GM21529 (cell line): ENCODE measurements around the gene PLIN5.

Experiments used
- ATAC-seq: cut with Tn5 transposase; IDR thresholded peaks from one replicate; pipeline ENCODE4 v1.9.1; 2021; ENCODE audit not compliant: unreplicated experiment

Gene PLIN5

DNA sequence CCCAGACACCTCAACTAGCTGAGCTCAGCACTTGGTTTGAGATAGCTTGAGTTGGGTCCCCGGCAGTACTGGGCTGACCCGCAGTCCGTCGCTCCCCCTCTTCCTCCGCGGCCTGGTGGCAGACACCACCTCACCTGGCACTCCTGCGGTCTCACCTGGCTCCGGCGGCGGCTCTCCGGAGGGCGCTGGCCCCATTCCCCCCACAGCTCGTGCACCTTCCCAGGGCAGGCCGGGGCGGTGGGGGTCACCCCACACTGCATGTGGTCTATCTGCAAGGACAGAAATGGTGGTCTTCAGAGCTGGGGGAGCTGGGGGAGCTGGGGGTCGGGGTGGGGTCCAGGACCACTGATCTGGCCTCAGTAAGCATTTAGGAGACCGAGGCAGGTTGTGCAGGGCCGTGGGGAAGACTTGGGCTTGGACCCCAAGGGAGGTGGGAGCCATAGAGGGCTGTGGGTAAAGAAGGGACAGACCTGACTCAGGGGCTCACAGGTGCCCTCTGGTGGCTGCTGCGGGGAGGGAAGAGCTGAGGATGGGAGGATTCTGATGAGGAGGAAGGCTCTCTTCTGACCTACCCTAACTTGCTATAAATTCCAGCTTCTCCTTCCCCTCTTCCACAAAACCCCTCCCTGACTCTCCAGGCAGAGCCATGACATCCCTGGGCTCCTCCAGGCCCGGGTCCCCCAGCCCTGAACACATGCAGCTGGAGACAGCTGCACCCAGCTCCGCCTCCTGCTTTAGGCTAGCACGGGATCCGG, 10.0 kb downstream of the PLIN5 start:
- no peak for ATAC-seq

DNA sequence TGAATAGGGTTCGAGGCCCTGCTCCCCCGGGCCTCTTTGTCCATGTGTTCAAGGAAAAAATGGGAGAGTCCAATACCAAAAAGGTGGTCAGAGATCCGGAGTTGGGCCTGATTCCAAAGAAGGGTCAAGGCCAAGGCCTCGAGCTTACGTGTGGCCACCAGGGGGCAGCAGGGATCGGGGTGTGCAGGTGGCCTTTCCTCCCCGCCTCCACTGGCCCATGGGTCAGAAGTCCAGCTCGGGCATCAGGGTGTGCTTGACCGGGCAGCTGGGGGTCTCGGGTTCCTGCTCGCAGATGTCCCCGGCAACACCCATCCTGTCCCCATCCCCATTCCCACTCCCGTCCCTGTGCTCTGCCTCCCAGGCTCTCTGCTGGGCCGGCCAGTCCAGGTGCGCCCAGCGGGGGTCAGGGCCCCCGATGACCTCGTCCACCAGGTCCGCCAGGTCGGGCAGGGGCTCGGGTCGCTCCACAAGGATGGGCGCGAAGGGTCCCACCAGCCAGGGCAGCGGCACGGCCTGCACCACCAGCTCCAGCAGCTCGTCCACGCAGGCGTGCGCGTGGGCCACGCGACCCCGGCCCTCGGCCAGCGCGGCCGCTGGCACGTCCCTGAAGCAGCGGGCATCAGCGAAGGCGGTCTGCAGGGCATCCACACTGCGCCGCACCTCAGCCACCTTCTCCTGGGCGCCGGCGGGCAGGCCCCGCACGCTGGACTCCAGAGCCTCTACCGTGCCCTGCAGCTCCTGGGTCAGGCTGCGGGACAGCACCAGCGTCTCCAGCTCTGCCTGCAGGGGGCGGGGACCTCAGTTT, 11.5 kb downstream of the PLIN5 start:
- no peak for ATAC-seq

DNA sequence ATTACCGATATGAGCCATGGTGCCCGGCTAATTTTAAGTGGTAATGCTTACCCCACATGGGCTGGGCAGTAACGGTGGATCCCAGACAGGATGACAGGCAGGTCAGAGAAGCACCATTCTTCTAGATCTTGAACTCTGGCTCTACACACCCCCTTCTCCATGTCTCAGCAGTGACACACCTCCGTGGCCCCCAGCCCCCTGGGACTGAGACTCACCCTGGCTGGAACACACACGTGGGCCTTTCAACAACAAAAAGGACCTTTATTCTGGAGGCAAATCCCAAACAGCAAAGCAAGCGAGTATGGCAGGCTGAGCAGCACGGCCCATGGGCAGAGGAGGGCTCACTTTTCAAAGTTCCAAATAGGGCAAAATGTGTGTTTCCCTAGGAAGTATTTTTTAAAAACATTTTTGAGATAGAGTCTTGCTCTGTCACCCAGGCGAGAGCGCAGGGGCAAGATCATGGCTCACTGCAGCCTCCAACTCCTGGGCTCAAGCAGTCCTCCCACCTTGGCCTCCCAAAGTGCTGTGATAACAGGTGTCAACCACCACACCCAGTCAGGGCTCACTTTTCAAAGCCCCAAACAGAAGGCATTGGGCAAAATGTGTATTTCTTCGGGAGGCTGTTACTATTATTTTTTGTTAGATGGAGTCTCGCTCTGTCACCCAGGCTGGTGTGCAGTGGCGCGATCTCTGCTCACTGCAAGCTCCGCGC, 12.6 kb downstream of the PLIN5 start:
- no peak for ATAC-seq

DNA sequence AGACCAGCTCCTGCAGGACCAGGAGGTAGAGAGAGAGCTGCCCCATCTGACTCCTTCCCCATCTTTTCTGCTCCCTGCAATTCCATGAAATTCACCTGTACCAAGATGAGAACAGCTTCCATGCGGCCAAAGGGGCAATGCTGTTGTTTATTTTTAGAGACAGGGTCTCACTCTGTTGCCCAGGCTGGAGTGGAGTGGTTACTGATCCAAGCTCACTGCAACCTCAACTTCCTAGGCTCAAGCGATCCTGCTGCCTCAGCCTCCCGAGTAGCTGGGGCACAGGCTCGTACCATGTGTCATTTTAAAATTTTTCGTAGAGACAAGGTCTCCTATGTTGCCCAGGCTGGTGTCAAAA, 13.2 kb downstream of the PLIN5 start:
- no peak for ATAC-seq

DNA sequence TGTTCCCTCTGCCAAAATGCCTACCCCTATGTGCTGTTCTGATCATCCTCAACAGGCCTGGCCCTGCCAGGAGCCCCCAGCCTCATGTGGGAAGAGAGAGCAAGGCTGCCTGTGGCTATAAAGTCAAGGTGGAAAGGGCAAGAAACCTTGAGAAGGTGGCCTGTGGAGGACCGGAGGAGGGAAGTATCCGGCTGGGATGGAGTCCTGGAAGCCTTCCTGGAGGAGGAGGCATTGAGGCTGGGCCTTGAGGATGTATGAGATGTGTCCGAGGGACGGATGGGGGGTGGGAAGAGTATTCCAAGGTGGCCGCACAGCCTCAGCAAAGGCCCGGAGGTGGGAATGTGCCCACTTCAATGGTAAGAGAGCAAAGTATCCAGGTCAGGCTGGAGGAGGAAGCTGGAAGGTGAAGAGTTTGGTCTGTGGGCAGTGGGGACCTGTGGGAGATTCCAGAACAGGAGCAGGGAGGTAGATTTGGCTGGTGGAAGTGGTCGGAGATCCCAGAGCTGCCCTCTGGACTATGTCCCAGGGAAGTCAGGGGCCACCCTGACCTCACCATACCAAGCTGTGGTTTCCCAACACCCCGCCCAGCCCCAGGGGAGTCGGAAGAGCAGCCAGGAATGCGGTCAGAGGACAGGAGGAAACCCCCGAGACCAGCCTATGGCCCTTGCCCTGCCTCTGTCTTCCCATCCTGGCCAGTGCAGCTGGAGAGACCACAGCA, 13.7 kb downstream of the PLIN5 start:
- ATAC-seq = no peak

DNA sequence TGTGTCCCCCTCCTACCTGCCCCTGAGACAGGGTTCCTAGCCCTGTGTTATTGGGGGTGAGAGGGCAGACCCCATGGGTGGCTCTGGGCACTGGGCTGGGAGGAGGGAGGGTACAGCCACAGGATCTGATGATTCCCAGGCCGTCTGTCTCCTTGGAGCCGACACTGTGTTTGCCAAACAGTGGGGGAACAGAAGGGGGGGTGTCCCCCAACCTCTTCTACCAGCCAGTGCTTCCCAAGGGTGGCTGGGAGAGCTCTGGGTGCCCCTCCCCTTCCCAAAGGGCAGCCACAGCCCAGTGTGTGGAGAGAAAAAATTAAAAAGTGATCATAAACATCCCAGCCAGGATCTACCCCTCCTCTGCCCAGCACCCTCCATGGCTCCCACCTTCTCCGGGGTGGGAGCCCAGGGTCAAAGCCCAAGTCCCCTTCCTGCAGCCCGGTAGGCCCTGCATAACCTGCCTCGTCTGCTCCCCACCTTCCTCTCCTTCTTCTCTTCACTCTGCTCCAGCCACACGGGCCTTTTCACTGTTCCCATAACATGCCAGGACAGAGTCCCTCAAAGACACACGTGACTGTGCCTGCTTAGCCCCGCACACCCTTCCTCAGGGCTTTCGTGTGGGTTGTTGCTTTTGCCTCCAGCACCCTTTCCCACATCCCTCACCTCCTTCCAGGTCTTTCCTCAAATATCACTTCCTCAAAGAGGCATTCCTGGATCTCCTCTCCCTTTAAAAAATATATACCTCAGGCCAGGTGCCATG, 15.3 kb downstream of the PLIN5 start:
- ATAC-seq = no peak

DNA sequence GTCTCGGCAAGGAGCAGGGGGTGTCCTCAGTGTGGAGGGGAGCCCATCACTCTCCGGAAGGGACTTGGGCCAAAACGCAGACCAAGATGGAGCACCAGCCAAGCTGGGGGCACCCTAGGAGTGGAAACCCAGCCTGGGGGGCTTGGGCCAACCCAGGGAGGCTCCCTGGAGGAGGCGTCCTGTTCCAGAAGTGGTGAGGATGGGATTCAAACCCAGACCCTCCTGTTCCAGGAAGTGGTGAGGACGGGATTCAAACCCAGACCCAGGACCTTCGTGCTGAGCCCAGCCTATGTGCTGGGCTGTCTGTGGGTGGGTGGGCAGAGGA, 15.9 kb downstream of the PLIN5 start:
- no peak for ATAC-seq

DNA sequence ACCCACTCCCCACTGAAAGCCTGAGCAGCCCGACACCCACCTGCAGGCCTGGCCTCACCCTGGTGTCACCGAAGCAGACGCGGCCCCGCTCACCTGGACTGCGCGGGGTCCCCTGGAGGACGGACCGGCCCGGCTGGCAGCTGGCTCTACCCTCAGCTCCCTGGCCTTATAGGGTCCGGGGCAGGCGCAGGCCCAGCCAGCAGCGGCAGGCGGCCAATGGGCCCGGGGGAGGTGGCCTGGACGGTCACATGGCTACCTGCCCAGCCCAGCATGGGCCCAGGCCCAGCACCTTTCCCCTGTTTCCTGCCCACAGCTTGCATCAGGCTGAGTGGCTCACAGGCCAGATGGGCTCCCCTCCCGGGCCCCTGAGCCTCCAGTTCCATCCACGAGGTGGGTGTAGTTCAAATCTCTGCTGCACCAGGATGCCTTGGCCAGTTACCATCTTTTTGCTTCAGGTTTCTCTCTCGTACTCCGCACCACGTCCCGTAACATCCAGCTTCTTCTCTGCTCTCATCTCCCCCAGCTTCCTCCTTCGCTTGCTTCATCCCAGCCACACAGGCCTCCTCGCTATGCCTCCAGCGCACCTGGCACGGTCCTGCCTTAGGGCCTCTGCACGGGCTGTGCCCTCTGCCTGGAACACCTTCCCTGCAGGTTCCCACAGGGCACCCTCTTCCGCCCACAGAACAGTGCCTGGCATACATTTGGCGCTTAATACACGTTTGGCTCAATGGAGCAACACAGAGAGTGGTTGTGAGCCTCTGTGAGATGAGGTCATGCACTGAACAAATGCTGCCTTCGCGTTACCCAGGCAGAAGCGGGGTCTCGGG, 16.5 kb downstream of the PLIN5 start, which contains the start of gene PLIN4:
Gene PLIN4 (minus strand): TSS at position 142 of the 827 bp plus-strand sequence. CDS start 214 bp downstream, outside the sequence.
- no peak for ATAC-seq

DNA sequence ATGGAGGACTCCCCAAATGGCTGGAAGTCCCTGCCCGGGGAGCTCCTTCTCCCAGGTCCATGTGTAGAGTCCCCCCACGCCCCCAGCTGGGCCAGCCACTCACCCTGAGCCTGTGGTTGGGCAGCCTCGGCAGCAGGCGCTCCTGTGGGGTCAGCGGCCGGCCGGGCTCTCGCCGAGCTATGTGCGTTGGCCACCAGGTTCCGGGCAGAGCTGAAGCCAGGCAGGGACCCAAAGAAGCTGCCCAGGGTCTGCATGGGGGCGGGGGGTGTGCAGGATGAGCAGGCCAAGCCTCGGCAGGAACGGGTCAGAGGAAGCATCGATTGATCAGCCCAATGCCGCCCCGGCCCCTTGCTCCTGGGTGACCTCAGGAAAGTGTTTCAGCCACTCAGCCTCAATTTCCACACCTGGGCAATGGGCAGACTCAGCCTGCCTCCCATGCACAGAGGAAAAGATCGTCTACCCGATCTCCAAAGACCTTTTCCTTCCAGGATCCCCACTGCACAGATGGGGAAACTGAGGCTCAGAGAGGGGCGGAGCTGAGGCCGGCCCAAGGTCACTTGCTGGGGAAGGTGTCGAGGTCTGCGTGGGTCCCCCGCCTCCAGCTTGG, 17.5 kb downstream of the PLIN5 start:
- no peak for ATAC-seq

DNA sequence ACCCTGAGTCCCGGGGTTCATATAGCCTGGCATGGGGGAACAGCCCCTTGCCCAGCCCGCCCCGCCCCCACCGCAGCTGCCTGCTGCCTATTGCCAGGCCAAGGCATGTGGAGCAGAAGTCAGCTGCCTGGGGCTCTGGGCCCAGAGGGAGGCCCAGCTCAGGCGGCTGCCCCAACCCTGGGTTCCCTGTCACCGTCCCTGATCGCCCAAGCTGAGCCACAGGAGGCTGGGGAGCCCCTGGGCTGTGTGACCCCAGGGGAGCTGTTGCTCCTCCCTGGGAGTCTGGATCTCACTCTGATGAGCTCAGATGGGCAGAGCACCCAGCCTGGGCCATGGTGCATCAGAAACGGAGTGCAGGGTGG, 18.1 kb downstream of the PLIN5 start:
- ATAC-seq = no peak

DNA sequence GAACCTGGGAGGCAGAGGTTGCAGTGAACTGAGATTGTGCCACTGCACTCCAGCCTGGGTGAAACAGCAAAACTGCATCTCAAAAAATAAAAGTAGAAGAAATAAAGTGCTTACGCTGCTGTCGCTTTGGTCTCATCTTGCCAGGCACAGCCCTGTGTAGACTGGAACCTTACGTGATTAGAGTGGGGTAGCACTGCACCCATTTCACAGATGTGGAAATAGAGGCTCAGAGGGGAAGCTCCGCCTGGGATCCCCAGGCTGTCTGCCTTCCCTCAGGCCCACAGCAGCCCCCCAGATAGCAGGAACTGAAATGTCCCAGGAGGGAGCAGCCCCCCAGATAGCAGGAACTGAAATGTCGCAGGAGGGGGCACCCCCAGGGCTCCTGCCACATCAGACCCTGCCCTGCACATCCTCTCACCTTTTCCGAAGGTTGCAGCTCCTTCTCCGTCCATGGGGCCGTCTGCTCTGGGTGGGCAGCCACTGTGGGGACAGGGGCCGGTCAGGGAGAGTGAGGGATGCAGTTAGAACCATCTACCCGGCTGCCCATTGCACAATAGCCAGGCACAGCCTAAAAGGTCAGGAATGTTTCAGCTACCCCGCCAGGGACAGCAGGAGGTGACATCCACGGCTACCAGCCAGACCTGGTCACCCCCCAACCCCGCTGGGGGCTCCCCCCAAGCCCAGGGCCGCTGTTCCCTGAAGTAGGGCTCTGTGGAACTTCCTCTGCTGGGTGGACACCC, 18.7 kb downstream of the PLIN5 start:
- no peak for ATAC-seq

DNA sequence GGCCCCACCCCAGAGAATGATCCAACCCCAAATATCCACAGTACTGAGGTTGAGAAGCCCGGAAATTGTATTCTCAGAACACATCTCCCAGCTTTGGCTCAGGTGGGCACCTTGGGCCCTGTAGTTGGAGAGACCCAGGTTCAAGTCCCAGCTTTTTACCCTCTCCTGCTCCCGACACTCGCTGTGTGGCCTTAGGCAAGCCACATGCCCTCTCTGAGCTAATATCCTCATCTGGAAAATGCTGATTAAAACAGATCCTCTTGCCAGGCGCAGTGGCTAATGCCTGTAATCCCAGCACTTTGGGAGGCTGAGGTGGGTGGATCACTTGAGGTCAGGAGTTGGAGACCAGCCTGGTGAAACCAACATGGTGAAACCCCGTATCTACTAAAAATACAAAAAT, 19.3 kb downstream of the PLIN5 start:
- ATAC-seq = no peak

DNA sequence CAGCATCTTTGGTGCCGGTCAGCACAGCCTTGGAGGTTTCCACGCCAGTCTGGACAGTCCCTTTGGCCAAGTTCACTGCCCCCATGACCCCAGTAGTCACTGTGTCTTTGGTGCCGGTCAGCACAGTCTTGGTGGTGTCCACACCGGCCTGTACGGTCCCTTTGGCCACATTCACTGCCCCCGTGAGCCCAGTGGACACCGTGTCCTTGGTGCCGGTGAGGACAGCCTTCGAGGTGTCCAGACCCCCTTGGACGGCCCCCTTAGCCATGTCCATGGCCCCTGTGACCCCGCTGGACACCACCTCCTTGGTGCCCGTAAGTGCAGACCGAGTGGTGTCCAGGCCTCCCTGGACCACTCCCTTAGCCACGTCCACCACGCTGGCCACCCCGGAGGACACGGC, 21.8 kb downstream of the PLIN5 start:
- ATAC-seq = no peak

DNA sequence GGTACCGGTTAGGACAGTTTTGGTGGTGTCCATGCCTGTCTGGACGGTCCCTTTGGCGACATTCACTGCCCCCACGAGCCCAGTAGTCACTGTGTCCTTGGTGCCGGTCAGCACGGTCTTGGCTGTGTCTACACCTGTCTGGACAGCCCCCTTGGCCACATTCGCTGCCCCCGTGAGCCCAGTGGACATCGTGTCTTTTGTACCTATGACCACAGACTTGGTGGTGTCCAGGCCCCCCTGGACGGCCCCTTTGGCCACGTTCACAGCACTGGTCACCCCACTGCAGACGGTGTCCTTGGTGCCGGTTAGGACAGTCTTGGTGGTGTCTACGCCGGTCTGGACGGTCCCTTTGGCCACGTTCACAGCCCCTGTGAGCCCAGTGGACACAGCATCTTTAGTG, 23.0 kb downstream of the PLIN5 start:
- ATAC-seq = no peak

DNA sequence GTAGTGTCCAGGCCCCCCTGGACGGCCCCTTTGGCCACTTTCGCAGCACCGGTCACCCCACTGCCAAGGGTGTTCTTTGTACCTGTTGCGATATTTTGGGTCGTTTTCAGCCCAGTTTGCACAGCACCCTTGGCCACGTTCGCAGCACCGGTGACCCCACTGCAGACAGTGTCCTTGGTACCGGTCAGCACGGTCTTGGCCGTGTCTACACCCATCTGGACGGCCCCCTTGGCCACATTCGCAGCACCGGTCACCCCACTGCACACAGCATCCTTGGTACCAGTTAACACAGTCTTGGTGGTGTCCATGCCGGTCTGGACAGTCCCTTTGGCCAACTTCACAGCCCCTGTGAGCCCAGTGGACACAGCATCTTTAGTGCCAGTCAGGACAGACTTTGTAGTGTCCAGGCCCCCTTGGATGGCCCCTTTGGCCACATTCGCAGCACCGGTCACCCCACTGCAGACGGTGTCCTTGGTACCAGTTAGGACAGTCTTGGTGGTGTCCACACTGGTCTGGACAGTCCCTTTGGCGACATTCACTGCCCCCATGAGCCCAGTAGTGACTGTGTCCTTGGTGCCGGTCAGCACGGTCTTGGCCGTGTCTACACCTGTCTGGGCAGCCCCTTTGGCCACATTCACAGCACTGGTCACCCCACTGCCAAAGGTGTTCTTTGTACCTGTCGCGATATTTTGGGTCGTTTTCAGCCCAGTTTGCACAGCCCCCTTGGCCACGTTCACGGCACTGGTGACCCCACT, 23.5 kb downstream of the PLIN5 start:
- ATAC-seq = no peak

DNA sequence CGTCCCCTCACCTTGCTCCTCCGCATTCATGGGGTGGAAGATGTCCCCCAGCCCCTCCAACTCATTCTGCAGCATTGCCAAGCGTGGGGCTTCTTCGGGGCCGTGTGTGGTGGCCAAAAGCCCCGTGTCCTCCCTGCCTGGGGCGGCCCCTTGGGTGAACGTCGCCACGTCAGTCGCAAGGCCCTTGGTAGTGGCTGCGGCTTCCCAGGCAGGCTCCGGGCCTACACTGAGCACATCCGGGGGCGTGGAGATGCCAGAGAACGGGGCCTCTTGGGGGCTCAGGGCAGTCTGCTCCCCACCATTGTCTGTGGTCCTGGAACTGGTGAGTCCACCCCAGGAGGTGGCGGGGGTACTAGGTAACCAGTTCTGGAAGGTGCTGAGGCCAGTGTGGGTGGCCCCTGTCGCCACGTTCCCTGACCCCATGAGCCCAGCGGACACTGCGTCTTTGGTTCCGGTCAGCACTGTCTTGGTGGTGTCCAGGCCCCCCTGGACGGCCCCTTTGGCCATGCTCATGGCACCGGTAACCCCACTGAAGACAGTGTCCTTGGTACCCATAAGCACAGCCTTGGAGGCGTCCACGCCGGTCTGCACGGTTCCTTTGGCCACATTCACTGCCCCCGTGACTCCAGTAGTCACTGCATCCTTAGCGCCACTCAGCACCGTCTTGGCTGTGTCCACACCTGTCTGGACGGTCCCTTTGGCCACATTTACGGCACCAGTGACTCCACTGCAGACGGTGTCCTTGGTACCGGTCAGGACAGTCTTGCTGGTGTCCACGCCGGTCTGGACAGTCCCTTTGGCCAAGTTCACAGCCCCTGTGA, 24.4 kb downstream of the PLIN5 start:
- ATAC-seq = no peak

DNA sequence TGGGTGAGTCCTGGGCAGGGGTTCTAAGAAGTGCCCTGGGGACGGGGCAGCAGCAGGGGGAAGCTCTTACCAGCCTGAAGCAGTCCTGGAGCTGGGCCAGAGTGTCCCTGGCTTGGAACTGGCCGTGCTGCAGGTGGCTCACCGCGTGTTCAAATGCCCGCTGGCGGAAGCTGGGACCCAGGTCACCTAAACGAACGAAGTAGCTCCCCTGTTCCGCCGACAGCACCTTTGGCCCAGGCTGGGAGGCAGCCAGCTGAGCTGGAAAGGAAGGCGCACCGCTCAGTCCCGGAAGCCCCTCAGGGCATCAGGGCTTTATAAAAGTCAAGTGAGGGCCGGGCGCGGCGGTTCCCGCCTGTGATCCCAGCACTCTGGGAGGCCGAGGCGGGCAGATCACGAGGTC, 26.3 kb downstream of the PLIN5 start:
- no peak for ATAC-seq
